ENCODE data around the gene TRIM44.

The TRIM44 gene

GRCh38 chr11:35717043-35717442 is 54.5 kb downstream of the TRIM44 start:
- Histone ChIP-seq H3K27ac (ENCODE audit: low read depth, low read length) (no peak overlapping the region), H2AFZ (ENCODE audit: low read length, unreplicated experiment) (no peak overlapping the region), H3K79me2 (ENCODE audit: control insufficient read depth, insufficient read depth, low read length, unreplicated experiment) (peaks cover 87% of the 10 kb centered on the region), H3K27me3 (ENCODE audit: insufficient read depth, low read length) (no peaks in the 10 kb centered on the region), H3K36me3 (ENCODE audit: insufficient read depth, low read length) (no peaks in the 10 kb centered on the region), H3K4me1 (ENCODE audit: control insufficient read depth, insufficient read depth, low read length, unreplicated experiment) (peaks cover 7% of the 10 kb centered on the region), H3K4me3 (ENCODE audit: low read depth, low read length) (no peak overlapping the region)

DNA sequence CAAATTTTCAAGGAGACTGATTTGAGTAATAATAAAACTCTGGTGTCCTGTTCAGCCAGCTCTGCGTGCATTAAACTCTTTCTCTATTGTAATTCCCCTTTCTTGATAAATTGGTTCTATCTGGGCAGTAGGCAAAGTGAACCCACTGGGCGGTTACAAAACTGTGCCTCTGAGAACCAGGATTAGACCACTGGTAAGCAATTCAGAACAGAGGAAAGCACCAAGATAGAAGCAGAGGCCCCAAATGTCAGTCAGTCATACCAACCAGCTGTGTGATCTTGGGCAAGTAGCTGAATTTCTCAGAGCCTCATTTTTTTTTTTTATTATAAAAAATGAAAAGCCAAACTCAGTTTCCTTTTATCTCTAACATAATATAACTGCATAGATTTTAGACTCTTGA is 54.9 kb downstream of the TRIM44 start:
- H3K79me2 ChIP-seq (ENCODE audit: control insufficient read depth, insufficient read depth, low read length, unreplicated experiment): peaks cover 86% of the 10 kb centered on the region

GRCh38 chr11:35721651-35722282 is 59.2 kb downstream of the TRIM44 start:
- Histone ChIP-seq H3K27me3 (ENCODE audit: insufficient read depth, low read length) (no peaks in the 10 kb centered on the region), H2AFZ (ENCODE audit: low read length, unreplicated experiment) (no peak overlapping the region), H3K79me2 (ENCODE audit: control insufficient read depth, insufficient read depth, low read length, unreplicated experiment) (peaks cover 57% of the 10 kb centered on the region), H3K4me1 (ENCODE audit: control insufficient read depth, insufficient read depth, low read length, unreplicated experiment) (peaks cover 9% of the 10 kb centered on the region), H3K36me3 (ENCODE audit: insufficient read depth, low read length) (peaks cover 14% of the 10 kb centered on the region), H3K4me3 (ENCODE audit: low read depth, low read length) (no peak overlapping the region), H3K27ac (ENCODE audit: low read depth, low read length) (no peak overlapping the region)

More for the DNA sequence above, 54.9 kb downstream of the TRIM44 start:
- Histone ChIP-seq H3K4me1 (ENCODE audit: control insufficient read depth, insufficient read depth, low read length, unreplicated experiment) (peaks cover 7% of the 10 kb centered on the region), H3K4me3 (ENCODE audit: low read depth, low read length) (no peak overlapping the region), H3K27ac (ENCODE audit: low read depth, low read length) (no peak overlapping the region), H2AFZ (ENCODE audit: low read length, unreplicated experiment) (no peak overlapping the region), H3K27me3 (ENCODE audit: insufficient read depth, low read length) (no peaks in the 10 kb centered on the region), H3K36me3 (ENCODE audit: insufficient read depth, low read length) (no peaks in the 10 kb centered on the region)

DNA sequence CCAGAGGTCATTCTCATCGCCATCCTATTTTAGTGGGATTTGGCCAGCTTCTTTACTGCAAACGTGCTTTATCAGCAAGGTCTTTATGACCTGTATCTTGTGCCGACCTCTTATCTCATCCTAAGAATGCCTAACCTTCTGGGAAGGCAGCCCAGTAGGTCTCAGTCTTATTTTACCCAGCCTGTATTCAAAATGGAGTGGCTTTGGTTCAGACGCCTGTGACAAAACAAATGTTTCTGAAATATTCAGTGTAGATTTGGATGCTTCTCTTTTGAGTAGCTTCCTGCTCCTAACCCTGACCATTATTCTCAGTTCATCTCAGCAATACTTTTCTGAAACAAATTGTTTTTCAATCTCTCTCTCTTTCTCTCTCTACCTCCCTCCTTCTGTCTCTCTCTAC is 60.1 kb downstream of the TRIM44 start:
- Histone ChIP-seq H3K27me3 (ENCODE audit: insufficient read depth, low read length) (no peaks in the 10 kb centered on the region), H2AFZ (ENCODE audit: low read length, unreplicated experiment) (no peak overlapping the region), H3K4me1 (ENCODE audit: control insufficient read depth, insufficient read depth, low read length, unreplicated experiment) (peaks cover 9% of the 10 kb centered on the region), H3K79me2 (ENCODE audit: control insufficient read depth, insufficient read depth, low read length, unreplicated experiment) (peaks cover 49% of the 10 kb centered on the region), H3K4me3 (ENCODE audit: low read depth, low read length) (no peak overlapping the region), H3K36me3 (ENCODE audit: insufficient read depth, low read length) (peaks cover 22% of the 10 kb centered on the region), H3K27ac (ENCODE audit: low read depth, low read length) (no peak overlapping the region)

GRCh38 chr11:35723493-35723892 is 60.9 kb downstream of the TRIM44 start:
- Histone ChIP-seq H3K79me2 (ENCODE audit: control insufficient read depth, insufficient read depth, low read length, unreplicated experiment) (peaks cover 41% of the 10 kb centered on the region), H3K4me3 (ENCODE audit: low read depth, low read length) (no peak overlapping the region), H2AFZ (ENCODE audit: low read length, unreplicated experiment) (no peak overlapping the region), H3K27ac (ENCODE audit: low read depth, low read length) (no peak overlapping the region), H3K4me1 (ENCODE audit: control insufficient read depth, insufficient read depth, low read length, unreplicated experiment) (peaks cover 9% of the 10 kb centered on the region), H3K36me3 (ENCODE audit: insufficient read depth, low read length) (peaks cover 28% of the 10 kb centered on the region), H3K27me3 (ENCODE audit: insufficient read depth, low read length) (no peaks in the 10 kb centered on the region)

DNA sequence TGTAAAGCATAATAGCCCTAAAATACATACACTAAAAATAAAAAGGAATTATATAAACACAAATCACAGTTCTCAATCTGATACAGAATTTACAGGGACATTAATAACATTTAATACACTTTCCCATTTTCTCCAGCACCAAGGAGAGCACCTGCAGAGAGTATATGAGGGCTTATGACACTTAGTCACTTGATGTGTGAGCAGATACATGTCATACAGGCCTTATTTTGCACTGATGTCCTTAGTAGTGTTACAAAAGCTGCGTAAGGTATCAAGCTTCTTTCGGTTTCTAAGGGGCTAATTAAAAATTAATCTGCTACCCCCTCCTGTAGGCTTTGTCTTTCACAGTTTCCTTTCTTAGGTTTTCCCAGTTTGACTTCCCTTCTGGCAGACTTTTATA is 61.3 kb downstream of the TRIM44 start:
- H2AFZ ChIP-seq (ENCODE audit: low read length, unreplicated experiment): no peak overlapping the region
- H3K4me1 ChIP-seq (ENCODE audit: control insufficient read depth, insufficient read depth, low read length, unreplicated experiment): peaks cover 9% of the 10 kb centered on the region
- H3K27ac ChIP-seq (ENCODE audit: low read depth, low read length): no peak overlapping the region
- H3K79me2 ChIP-seq (ENCODE audit: control insufficient read depth, insufficient read depth, low read length, unreplicated experiment): peaks cover 37% of the 10 kb centered on the region
- peaks cover 33% of the 10 kb centered on the region for H3K36me3 ChIP-seq (ENCODE audit: insufficient read depth, low read length)
- no peak overlapping the region for H3K4me3 ChIP-seq (ENCODE audit: low read depth, low read length)
- H3K27me3 ChIP-seq (ENCODE audit: insufficient read depth, low read length): no peaks in the 10 kb centered on the region

DNA sequence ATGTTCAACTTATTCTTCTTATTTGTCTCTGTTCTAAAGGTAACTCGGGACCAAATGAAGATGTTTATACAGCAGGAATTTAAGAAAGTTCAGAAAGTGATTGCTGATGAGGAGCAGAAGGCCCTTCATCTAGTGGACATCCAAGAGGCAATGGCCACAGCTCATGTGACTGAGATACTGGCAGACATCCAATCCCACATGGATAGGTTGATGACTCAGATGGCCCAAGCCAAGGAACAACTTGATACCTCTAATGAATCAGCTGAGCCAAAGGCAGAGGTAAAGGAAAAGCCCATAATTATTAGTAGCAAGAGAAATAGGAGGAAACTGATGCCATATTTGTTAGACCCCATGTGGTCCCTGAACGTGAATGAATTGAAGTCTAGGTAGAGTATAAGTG is 63.3 kb downstream of the TRIM44 start:
- peaks cover 20% of the 10 kb centered on the region for H3K79me2 ChIP-seq (ENCODE audit: control insufficient read depth, insufficient read depth, low read length, unreplicated experiment)
- no peak overlapping the region for H3K4me3 ChIP-seq (ENCODE audit: low read depth, low read length)
- no peak overlapping the region for H3K27ac ChIP-seq (ENCODE audit: low read depth, low read length)
- peaks cover 50% of the 10 kb centered on the region for H3K36me3 ChIP-seq (ENCODE audit: insufficient read depth, low read length)
- no peaks in the 10 kb centered on the region for H3K27me3 ChIP-seq (ENCODE audit: insufficient read depth, low read length)
- peaks cover 9% of the 10 kb centered on the region for H3K4me1 ChIP-seq (ENCODE audit: control insufficient read depth, insufficient read depth, low read length, unreplicated experiment)
- H2AFZ ChIP-seq (ENCODE audit: low read length, unreplicated experiment): no peak overlapping the region

GRCh38 chr11:35727140-35727539 is 64.6 kb downstream of the TRIM44 start:
- Histone ChIP-seq H2AFZ (ENCODE audit: low read length, unreplicated experiment) (no peak overlapping the region), H3K36me3 (ENCODE audit: insufficient read depth, low read length) (peaks cover 59% of the 10 kb centered on the region), H3K79me2 (ENCODE audit: control insufficient read depth, insufficient read depth, low read length, unreplicated experiment) (peaks cover 12% of the 10 kb centered on the region), H3K27me3 (ENCODE audit: insufficient read depth, low read length) (no peaks in the 10 kb centered on the region), H3K4me1 (ENCODE audit: control insufficient read depth, insufficient read depth, low read length, unreplicated experiment) (peaks cover 9% of the 10 kb centered on the region), H3K27ac (ENCODE audit: low read depth, low read length) (no peak overlapping the region), H3K4me3 (ENCODE audit: low read depth, low read length) (no peak overlapping the region)

GRCh38 chr11:35730254-35730653 is 67.7 kb downstream of the TRIM44 start:
- Histone ChIP-seq H2AFZ (ENCODE audit: low read length, unreplicated experiment) (no peak overlapping the region), H3K27ac (ENCODE audit: low read depth, low read length) (no peak overlapping the region), H3K79me2 (ENCODE audit: control insufficient read depth, insufficient read depth, low read length, unreplicated experiment) (no peaks in the 10 kb centered on the region), H3K36me3 (ENCODE audit: insufficient read depth, low read length) (peaks cover 88% of the 10 kb centered on the region), H3K4me1 (ENCODE audit: control insufficient read depth, insufficient read depth, low read length, unreplicated experiment) (peaks cover 9% of the 10 kb centered on the region), H3K4me3 (ENCODE audit: low read depth, low read length) (no peak overlapping the region), H3K27me3 (ENCODE audit: insufficient read depth, low read length) (no peaks in the 10 kb centered on the region)

GRCh38 chr11:35734669-35735410 is 72.3 kb downstream of the TRIM44 start:
- Histone ChIP-seq H3K4me1 (ENCODE audit: control insufficient read depth, insufficient read depth, low read length, unreplicated experiment) (no peaks in the 10 kb centered on the region), H3K36me3 (ENCODE audit: insufficient read depth, low read length) (peaks cover 69% of the 10 kb centered on the region), H2AFZ (ENCODE audit: low read length, unreplicated experiment) (no peak overlapping the region), H3K4me3 (ENCODE audit: low read depth, low read length) (no peak overlapping the region), H3K79me2 (ENCODE audit: control insufficient read depth, insufficient read depth, low read length, unreplicated experiment) (no peaks in the 10 kb centered on the region), H3K27me3 (ENCODE audit: insufficient read depth, low read length) (no peaks in the 10 kb centered on the region), H3K27ac (ENCODE audit: low read depth, low read length) (no peak overlapping the region)

DNA sequence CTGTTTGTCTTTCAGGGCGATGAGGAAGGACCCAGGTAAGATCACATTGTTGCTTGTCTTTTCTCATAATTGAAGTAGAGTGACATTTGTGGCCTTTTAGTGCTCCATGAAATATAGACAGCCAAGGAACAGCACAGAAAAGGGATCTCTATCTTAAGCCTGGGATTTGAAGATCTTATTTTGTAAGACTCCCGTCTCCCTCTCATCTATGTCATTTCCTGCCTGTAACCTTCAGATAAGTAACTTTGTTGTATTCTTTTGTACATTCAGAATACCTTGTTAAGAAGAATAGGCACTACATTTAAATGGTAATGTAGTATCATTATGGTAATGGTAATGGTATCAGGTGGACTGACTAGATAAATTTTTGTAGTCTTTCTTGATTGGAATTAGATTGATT is 72.8 kb downstream of the TRIM44 start:
- no peak overlapping the region for H3K4me3 ChIP-seq (ENCODE audit: low read depth, low read length)
- H3K4me1 ChIP-seq (ENCODE audit: control insufficient read depth, insufficient read depth, low read length, unreplicated experiment): no peaks in the 10 kb centered on the region
- no peaks in the 10 kb centered on the region for H3K79me2 ChIP-seq (ENCODE audit: control insufficient read depth, insufficient read depth, low read length, unreplicated experiment)
- H2AFZ ChIP-seq (ENCODE audit: low read length, unreplicated experiment): no peak overlapping the region
- no peaks in the 10 kb centered on the region for H3K27me3 ChIP-seq (ENCODE audit: insufficient read depth, low read length)
- H3K36me3 ChIP-seq (ENCODE audit: insufficient read depth, low read length): peaks cover 64% of the 10 kb centered on the region
- H3K27ac ChIP-seq (ENCODE audit: low read depth, low read length): no peak overlapping the region

Data from ACC112 (cell line).